Suppressor macrophage (primary cell): Measurements from ENCODE around the gene PRX.
"Not testable (repeated sequence)": the region's sequence is repeated elsewhere in the genome, so short reads cannot be mapped to it uniquely, and the experiment has no call there.

ENCODE experiments used
- DNase-seq, 4 experiments: peaks; one replicate each; pipeline ENCODE4 v3.0.0-alpha.2; 2020 to 2022

PRX gene

DNA sequence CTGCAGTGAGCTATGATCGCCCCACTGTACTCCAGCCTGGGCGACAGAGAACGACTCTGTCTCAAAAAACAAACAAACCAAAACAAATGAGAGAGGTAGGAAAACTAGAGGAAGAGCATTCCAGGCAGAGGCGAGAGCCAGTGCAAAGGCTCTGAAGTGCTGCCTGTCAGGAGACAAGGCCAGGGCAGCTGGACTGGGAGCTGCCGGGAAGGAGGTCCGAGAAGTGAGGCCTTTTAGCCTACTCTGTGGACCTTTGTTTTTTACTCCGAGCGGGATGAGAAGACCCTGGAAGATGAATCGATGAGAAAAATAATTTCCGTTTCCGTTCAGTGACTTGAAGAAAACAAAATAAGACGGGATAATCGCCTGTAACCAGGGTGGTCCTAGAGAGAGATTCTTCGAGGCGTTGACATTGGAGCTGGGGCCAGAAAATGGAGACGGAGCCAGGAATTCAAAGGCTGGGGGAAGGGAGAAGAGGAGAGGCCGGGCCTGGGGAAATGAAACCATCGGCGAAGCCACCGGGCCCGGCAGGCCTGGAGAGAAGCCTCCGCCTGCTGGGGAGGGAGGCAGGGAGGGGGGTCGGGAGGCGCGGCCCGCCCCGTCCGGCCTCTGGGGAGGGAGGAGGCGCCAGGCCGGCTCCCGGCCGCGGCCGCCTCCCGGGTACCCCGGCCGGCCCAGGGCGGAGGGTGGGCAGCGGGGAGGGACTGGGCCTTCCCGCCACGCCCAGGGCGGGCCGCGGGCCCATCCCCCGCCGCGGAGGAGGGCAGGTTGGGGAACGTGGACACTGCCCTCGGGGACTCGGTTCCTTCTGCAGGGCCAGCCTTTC, 20.4 kb upstream of the PRX start:
- peak; percentile 94 to 98 (median 96) for DNase-seq

DNA sequence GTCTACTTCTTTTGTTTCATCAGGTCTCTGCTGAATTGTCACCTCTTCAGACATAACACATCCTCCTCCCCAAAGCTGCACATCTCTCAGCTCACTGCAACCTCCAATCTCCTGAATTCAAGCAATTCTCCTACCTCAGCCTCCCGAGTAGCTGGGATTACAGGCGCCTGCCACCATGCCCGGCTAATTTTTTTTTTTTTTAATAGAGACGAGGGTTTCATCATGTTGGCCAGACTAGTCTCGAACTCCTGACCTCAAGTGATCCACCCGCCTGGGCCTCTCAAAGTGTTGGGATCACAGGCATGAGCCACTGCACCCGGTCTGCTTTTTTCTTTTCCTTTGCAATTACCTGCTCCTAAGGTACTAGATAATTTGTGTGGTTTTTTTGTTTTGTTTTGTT, 19.6 kb upstream of the PRX start:
- DNase-seq, result not testable (repeated sequence)

DNA sequence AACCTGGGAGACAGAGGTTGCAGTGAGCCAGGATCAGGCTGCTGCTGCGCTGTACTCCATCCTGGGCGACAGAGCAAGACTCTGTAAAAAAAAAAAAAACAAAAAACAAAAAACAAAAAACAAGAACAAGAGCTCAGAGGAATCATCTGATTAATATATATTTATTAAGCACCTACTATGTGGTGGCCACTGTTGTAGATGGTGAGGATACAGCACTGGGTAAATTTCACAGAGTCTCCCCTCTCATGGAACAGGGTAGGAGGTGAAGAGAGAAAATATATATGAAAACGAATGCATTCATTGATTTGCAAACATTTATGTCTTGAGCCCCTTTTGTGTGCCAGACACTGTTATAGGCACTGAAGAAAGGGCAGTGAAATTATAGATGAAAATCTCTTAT, 18.5 kb upstream of the PRX start:
- DNase-seq, result no peak

DNA sequence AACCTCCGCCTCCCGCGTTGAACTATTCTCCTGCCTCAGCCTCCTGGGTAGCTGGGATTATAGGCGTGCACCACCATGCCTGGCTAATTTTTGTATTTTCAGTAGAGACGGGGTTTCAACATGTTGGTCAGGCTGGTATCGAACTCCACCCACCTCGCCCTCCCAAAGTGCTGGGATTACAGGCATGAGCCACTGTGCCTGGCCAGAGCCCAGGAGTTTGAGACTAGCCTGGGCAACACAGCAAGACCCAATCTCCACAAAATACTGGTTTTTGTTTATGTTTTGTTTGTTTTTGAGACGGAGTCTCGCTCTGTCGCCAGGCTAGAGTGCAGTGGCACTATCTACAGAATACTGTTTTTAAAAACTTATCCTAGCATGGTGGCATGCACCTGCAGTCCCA, 17.1 kb upstream of the PRX start:
- DNase-seq, result not testable (repeated sequence)

DNA sequence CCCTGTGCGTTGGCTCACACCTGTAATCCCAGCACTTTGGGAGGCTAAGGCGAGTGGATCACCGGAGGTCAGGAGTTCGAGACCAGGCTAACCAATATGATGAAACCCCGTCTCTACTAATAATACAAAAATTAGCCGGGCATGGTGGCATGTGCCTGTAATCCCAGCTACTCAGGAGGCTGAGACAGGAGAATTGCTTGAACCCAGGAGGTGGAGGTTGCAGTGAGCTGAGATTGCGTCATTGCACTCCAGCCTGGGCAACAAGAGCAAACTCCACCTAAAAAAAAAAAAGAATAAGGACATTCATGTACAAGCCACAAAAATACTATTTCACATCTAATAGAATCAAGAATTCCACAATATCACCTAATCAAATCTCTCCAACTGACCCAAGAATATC, 15.0 kb upstream of the PRX start:
- DNase-seq, result not testable (repeated sequence)

DNA sequence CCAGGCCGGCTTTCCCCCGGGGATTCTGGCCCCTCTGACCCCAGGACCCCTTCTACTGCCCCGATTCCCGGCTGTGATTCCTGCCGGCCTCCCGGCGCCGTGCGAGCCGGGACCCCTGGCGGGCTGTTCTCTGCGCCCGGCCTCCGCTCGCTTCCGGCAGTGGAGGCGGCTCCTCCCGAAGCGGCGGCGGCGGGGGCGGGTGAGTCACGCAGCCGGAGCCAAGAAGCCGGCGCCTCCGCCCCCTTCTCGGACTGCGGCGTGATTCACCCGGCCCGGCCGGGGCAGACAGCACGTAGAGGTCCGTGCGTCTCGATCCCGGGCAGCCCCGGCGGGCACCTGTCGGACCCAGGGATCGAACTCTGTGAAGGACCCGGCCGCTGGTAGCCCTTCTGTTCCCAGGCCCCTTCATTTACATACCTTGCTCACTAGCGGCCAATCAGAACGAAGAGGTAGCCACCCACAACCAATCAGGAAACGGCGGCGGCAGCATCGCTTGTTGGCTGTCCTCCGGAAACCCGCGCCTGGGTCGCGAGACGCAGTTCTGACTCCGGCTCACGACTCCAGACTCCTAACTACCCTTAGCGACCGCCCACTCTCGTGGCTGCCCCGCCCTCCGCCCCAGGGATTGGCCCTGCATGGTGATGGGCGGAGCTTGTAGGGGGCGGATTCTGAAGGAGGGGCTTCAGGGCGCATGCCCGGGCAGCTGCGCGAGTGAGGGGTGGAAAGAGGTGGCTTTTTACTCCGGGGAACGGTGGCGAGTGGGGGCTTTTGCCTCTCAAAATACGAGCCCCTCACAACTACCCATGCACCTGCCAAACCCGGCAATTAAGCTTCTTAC, 12.5 kb upstream of the PRX start, which contains the start of gene SERTAD1:
Gene SERTAD1, minus strand, starts transcription at position 543 of the 838 bp plus-strand sequence. CDS start 2,446 bp downstream, outside the sequence.
- peak; percentile 100 for DNase-seq

DNA sequence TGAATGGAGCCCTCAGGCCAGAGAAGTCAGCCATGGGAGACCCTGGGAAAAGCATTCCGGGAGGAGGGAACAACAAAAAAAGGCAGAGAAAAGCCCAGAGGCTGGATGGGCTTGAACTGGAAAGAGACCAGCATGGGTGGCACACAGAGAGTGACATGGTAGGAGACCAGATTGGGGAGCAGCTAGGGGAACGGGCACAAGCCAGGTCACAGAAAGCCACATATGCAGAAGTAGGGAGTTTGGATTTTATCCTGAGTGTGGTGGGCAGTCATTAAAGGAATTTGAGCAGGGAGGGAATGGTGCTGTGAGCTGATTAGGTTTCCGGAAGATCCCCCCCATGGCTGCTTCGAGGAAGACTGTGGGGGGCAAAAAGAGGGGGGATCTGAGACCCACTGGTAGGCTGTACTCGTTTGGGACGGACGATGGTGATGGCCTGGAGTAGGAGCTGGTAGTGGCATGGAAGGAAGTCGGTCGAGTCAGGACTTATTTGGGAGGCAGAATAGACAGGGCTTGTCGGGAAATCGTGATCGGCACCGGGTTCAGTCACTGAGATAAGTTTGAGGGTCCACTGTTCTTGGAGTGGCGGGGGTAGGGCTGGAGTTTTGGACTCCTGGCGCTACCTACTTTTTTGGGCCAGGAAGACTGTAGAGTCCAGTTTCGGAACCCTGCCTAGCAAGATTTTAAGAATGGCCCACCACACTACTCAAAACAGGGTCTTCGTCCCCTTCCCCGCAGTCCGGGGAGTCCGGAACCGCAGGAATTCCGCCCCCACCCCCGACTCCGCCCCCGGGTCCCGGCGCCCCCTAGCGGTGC, 11.7 kb upstream of the PRX start:
- peak in 3 of 4 experiments; percentile 32 to 49 (median 48) for DNase-seq

DNA sequence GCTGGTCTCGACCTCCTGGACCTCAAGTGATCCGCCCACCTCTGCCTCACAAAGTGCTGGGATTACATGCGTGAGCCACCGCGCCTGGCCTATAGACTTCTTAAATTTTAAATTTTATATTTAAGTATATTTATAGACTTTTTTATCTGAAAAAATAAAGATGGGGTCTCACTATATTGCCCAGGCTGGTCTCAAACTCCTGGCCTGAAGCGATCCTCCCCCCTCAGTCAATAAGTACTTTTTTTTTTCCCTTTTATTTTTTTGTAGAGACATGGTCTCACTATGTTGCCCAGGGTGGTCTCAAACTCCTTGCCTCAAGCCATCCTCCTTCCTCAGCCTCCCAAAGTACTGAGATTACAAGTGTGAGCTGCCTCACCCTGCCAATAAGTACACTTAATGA, 10.8 kb upstream of the PRX start:
- no peak for DNase-seq

DNA sequence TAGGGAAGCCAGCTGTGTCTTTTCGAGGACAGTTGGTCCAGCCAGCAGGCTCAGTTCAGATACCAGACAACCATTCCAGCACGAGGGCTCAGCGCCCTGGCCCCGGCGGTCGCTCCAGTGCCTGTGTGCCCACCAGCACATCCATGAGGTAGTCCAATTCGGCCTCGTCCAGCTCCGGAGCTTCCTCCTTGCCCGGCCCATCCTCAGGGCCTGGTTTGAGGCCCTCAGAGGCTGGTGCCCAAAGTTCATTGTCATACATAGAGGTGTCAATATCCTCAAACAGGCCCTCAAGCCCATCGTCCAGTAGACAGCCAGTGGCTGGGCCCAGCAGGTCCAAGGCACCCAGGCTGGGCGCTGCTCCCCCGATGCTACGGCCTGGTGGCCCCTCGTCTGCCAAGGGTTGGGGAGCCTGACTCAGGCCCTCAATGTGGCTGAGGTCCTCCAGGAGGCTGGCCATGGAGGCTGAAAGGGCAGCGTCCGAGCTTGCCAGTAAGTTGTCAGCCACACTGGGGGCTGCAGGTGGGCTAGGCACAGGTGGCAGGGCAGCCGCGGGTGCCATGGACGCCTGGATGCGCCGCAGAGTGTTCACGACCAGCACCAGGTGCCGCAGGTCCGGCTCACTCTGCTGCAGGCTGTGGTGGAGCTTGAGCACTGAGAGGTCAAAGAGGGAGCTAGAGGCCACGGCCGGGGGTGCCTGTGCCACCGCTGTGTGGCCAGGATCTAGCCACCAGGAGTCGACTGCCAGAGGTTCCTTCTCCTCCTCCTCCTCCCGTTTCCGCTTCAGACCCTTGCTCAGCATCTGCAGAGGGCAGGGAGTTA, 9.8 kb upstream of the PRX start:
- no peak for DNase-seq

DNA sequence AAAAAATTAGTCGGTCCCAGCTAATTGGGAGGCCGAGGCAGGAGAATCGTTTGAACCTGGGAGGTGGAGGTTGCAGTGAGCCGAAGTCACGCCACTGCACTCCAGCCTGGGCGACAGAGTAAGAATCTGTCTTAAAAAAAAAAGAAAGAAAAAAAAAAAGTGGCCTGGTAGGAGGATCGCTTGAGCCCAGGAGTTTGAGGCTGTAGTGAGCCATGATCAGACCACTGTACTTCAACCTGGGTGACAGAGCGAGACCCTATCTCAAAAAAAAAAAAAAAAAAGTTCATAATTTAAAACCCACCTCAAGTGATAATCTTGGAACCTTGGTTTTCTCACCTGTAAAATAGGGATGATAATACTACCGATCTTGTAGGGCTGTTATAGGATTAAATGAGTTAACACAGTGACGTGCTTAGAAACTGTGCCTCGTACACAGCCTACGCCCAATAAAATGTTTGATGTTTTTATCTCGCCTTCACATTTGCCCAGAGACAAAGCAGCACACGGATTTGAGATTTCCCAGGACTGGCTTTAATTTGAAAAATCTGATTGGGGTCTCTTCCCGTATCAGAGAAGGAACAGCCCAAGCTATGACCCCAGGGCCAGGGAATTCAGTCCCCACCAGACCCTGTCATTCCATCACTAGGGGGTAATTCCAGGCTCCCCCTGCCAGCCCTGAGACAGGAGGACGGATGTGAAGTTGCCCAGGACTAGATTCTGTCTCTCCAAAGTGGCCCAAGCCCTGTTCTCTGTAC, 9.0 kb upstream of the PRX start:
- DNase-seq, result no peak

DNA sequence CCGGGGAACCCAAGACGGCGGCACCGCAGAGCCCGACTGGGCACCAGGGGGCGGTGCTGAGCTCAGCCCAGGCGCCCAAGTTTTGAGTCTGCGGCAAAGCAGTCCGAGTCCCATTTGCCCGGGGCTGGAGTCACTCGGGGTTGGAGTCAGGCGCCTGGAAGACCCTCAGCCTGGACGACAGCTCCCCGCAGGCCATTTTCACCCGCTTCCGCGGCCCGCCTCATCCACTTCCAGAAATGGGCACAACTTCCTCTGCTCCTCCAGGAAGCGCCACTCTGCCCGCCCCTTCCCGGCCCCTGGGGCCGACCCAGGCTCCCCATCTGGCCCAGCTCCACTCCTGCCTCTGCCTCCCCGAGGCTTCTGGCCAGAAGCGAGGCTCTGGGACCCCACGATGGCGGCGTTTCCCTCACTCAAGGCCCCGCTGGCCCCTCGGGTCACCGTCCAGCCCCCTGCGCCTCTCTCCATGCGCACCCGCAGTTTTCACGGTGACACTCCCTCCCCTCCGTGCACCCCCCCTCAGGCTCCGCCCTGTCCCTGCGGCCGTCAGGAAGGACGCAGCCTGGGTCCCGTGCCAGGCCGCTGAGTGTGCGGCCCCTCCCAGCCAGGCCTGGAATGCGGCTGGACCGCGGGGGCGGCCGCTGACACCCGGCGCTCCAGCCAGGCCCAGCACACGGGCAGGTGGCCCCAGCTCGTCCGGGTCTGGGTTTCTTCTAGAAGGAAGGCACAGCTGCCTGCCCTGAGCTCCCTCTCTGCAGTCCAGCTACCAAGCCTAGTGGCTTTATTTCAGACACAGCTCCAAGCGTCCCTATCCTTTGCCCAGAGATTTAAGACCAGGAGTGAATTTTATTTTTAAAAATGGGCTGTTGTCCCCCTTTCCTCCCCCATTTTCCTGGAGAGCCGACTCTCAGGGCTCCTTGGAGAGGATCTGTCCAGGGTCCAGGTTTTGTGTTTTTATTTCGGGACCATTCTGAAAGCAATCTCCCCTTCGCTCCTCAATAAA, 7.9 kb upstream of the PRX start:
- peak; percentile 92 to 96 (median 94) for DNase-seq

DNA sequence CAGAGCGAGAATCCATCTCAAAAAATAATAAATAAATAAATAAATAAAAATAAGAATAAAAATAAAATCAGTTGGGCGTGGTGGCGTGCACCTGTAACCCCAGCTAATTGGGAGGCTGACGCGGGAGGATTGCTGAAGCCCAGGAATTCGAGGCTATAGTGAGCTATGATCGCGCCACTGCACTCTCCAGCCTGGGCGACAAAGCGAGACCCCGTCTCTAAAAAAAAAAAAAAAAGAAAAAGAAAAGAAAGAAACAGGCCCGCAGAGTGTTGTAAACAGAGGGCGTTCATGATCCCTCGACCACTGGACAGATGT, 7.2 kb upstream of the PRX start:
- DNase-seq, result no peak

DNA sequence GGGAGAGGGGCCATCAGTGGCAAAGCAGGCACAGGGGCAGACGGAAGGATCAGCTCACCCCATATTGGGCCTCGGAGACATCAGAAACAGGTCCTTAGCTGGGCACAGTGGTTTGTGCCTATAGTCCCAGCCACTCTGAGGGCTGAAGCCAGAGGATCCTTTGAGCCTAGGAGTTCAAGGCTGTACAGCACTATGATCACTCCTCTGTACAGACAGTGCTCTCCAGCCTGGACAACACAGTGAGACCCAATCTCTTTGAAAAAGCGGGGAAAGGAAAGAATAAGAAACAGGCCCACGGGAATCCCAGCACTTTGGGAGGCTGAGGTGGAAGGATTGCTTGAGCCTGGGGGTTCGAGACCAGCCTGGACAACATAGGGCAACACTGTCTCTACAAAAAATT, 6.6 kb upstream of the PRX start:
- DNase-seq, result no peak

DNA sequence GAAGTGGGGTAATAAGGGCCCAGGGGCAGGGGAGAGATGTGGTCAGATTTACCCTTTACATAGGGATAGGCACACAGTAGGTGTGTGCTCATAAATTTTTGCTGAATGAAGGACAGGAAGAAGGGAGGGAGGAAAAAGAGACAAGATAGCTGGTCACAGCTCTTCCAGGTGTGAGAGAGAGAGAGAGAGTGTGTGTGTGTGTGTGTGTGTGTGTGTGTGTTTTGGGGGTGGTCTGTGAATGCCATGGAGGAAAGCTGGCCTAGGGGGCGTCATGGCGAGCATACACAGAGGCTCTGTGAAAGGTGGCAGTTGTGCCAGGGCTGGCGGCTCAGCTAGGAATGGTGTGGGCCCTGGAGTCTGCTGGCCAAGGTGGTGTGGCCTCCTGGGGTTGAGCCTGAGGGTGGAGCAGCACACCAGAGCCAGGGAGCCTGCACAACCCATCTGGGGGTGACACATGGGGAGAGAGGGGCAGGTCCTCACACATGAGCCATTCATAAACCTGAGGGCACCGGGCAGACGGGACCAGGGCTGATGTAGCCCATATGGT, 6.0 kb upstream of the PRX start:
- DNase-seq, result no peak

DNA sequence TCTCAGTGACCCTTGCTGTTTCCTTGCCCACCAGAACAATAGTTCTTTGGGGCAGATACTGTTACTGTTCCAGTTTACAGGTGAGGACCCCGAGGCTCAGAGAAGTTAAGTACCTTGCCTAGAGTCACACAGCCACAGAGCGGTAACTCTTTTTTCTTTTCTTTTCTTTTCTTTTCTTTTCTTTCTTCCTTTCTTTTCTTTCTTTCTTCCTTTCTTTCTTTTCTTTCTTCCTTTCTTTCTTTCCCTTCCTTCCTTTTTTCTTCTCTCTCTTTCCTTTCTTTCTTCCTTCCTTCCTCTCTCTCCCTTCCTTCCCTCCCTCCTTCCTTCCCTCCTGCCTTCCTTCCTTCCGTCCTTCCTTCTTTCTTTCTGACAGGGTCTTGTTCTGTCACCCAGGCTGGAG, 4.9 kb upstream of the PRX start:
- DNase-seq, result no peak

DNA sequence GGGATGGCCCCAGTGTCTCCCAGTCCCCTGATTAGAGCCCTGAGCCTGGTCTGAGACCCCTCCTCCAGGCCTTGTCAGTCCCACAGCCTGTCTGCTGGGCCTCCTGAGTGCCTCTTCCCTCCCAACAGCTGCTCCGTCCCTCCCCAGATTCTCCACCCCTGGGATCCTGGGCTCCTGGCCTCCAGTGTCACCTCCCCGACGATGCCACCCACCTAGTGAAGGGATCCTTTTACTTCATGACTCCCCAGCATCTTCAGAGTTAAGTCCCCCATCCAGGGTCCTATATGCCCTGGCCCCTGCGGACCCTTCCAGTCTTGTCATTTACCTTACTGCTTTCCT, 4.4 kb upstream of the PRX start:
- no peak for DNase-seq

DNA sequence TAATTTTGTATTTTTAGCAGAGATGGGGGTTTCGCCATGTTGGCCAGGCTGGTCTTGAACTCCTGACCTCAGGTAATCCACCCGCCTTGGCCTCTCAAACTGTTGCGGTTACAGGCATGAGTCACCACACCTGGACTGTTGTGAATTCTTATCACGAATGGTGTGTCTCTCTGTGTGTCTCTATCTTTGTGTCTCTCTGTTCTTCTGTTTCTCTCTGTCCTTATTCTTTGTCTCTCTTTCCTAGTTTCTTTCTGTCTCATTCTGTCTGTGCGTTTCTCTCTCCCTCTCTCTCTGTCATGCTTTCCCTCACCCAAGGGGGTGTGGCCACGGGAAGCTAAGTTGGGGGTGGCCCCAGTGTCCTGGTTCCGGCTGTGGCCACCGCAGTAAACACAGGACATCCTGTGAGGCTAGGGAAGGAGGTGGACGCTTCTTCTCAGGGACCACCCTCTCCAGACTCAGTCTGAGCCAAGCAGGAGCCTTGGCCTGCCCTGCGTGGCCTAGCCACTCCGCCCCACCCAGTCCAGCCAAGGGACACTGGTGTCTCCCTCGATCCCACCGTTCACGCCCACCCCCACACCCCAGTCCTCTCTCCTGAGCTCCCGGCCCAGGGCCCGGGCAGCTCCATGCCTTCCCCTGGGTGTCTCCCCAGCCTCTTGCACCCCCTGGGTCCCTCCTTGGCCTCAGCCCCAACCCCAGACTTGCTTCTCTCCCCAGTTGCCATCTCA, 3.9 kb upstream of the PRX start:
- peak; percentile 40 to 69 (median 62) for DNase-seq

DNA sequence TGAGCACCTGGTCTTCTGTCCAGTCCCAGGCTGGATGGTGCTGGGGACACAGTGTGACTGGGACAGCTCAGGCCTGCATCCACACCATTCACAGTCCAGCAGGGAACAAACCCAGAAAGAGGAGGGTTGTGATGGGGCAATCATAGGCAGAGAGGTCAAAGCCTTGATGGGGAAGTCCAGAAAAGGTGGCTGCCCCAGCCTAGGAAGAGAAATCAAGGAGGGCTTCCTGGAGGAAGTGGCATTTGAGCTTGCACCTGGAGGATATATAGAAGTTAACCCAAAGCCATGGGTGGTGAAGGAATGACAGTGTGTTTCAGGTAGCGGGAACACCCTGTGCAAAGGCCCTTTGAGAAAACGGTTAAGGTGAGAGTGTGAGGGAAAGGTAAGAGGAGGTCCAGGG, 2.6 kb upstream of the PRX start:
- DNase-seq, result peak in 2 of 4 experiments; percentile 25 to 30
